ENCODE results near the gene RNF208. TPM values are rescaled to one million over a fixed set of nuclear protein-coding genes. Genes with fewer than 3 reads are reported as not detected.

RNF208 gene
- total RNA-seq, 3 donors from 2014 or later (not counting 1 experiment from before 2014, with no cell fraction given): 0.82 to 1.6 (median 0.93) TPM

- no peak for TF ChIP-seq CTCF (IDR thresholded peaks at IDR 0.05)
- Histone ChIP-seq H3K27ac (ENCODE audit: low read length) (no peak overlapping the region), H3K9me3 (ENCODE audit: control insufficient read depth, insufficient read depth, low read length) (no peaks in the 10 kb centered on the region), H3K27me3 (ENCODE audit: control insufficient read depth, insufficient read depth, low read length) (no peaks in the 10 kb centered on the region), H3K36me3 (ENCODE audit: control insufficient read depth, insufficient read depth, low read length) (no peaks in the 10 kb centered on the region), H3K4me1 (ENCODE audit: control insufficient read depth, insufficient read depth, low read length) (peaks cover 10% of the 10 kb centered on the region), H3K4me3 (ENCODE audit: low read length) (no peak overlapping the region)
- Mint-ChIP-seq H3K36me3 (no peaks in the 10 kb centered on the region), H3K27me3 (ENCODE audit: low read depth in 2 of 2) (no peaks in the 10 kb centered on the region), H3K4me3 (no peak overlapping the region), H3K9me3 (no peaks in the 10 kb centered on the region), H3K4me1 (peaks cover 0 to 6% of the 10 kb centered on the region in 2 donors), H3K27ac (no peak overlapping the region)
- 95% methylated on average over 30 of the region's 30 CpGs for WGBS (ENCODE audit: insufficient coverage)
- ATAC-seq (no peak), DNase-seq (no peak)
- intact Hi-C loops (cut with micrococcal nuclease): no loop called here
Measured at GRCh38 chr9:137218212-137218753, 3.8 kb downstream of the RNF208 start.

- Histone ChIP-seq H3K9me3 (ENCODE audit: control insufficient read depth, insufficient read depth, low read length) (no peaks in the 10 kb centered on the region), H3K27me3 (ENCODE audit: control insufficient read depth, insufficient read depth, low read length) (no peaks in the 10 kb centered on the region), H3K27ac (ENCODE audit: low read length) (no peak overlapping the region), H3K36me3 (ENCODE audit: control insufficient read depth, insufficient read depth, low read length) (no peaks in the 10 kb centered on the region), H3K4me1 (ENCODE audit: control insufficient read depth, insufficient read depth, low read length) (peaks cover 4% of the 10 kb centered on the region), H3K4me3 (ENCODE audit: low read length) (no peak overlapping the region)
- intact Hi-C loops (cut with micrococcal nuclease): no loop called here
- Mint-ChIP-seq H3K36me3 (no peaks in the 10 kb centered on the region), H3K27ac (no peak overlapping the region), H3K4me1 (no peaks in the 10 kb centered on the region), H3K9me3 (no peaks in the 10 kb centered on the region), H3K4me3 (no peak overlapping the region), H3K27me3 (ENCODE audit: low read depth in 2 of 2) (no peaks in the 10 kb centered on the region)
- ATAC-seq (no peak), DNase-seq (no peak)
- no peak for TF ChIP-seq CTCF (IDR thresholded peaks at IDR 0.05)
- 83% methylated on average over 36 of the region's 36 CpGs for WGBS (ENCODE audit: insufficient coverage)
Measured at GRCh38 chr9:137217276-137218211, 4.5 kb downstream of the RNF208 start.

- Mint-ChIP-seq H3K27ac (no peak overlapping the region), H3K9me3 (no peaks in the 10 kb centered on the region), H3K27me3 (ENCODE audit: low read depth in 2 of 2) (no peaks in the 10 kb centered on the region), H3K4me3 (no peak overlapping the region), H3K36me3 (no peaks in the 10 kb centered on the region), H3K4me1 (no peaks in the 10 kb centered on the region)
- H3K27ac ChIP-seq (ENCODE audit: low read length): no peak overlapping the region
- no peaks in the 10 kb centered on the region for H3K4me1 ChIP-seq (ENCODE audit: control insufficient read depth, insufficient read depth, low read length)
- intact Hi-C loops (cut with micrococcal nuclease): no loop called here
- TF ChIP-seq CTCF (IDR thresholded peaks at IDR 0.05): no peak
- ATAC-seq: no peak
- 97% methylated on average over 30 of the region's 30 CpGs for WGBS (ENCODE audit: insufficient coverage)
- DNase-seq: no peak
- H3K9me3 ChIP-seq (ENCODE audit: control insufficient read depth, insufficient read depth, low read length): no peaks in the 10 kb centered on the region
- no peak overlapping the region for H3K4me3 ChIP-seq (ENCODE audit: low read length)
- H3K36me3 ChIP-seq (ENCODE audit: control insufficient read depth, insufficient read depth, low read length): no peaks in the 10 kb centered on the region
- H3K27me3 ChIP-seq (ENCODE audit: control insufficient read depth, insufficient read depth, low read length): no peaks in the 10 kb centered on the region
Measured at GRCh38 chr9:137216188-137216965, 5.7 kb downstream of the RNF208 start.
